Caco-2 (cell line): ENCODE results near the gene GBP7. TPM values are rescaled to one million over a fixed set of nuclear protein-coding genes. Genes with fewer than 3 reads are reported as not detected.

Experiments
- BruUV-seq: library from RNA; stranded (reverse); fragments of 400-500 nt; replicated peaks from 2 replicates; lab custom pipeline; 2021; lab: Mats Ljungman, UMichigan
- CTCF ChIA-PET: fragments of 300-600 bp; sonication (Branson Sonifier 250); formaldehyde crosslinking; loops from one replicate; lab custom pipeline; 2022; ENCODE audit warnings: antibody characterized with exemption; lab: Charles Lee
- POLR2A ChIA-PET: fragments of 300-600 bp; sonication (Branson Sonifier 250); formaldehyde crosslinking; loops from one replicate; lab custom pipeline; 2022; ENCODE audit warnings: antibody characterized with exemption; lab: Charles Lee
- DNase-seq, 2 experiments: peaks; one replicate each; pipeline versions ENCODE4 v3.0.0 to v3.0.0-alpha.2; 2020 to 2022
- H3K27me3 ChIP-seq: replicated peaks from 2 replicates; pipeline ENCODE4 v1.6.0; 2011; ENCODE audit warnings: low read length; ENCODE audit not compliant: control insufficient read depth, insufficient read depth
- H3K36me3 ChIP-seq: 2 replicates; pipeline ENCODE4 v1.5.1; 2011; ENCODE audit warnings: low read length; ENCODE audit not compliant: control insufficient read depth, insufficient read depth
- H3K4me1 ChIP-seq: fragments of 250-450 bp; sonication (Bioruptor Pico); 2 replicates; pipeline ENCODE4 v1.5.1; 2020; ENCODE audit warnings: mild to moderate bottlenecking
- H3K4me3 ChIP-seq: 2 replicates; pipeline ENCODE4 v1.5.1; 2011; ENCODE audit warnings: low read depth, mild to moderate bottlenecking, control low read depth, low read length
- H3K9me3 ChIP-seq: fragments of 250-450 bp; sonication (Bioruptor Pico); 2 replicates; pipeline ENCODE4 v1.5.1; 2020; ENCODE audit warnings: mild to moderate bottlenecking, moderate library complexity
- H3K27ac Mint-ChIP-seq: one replicate; pipeline ENCODE4 v1.8.0; 2022; ENCODE audit warnings: mixed read lengths; ENCODE audit not compliant: unreplicated experiment
- H3K27me3 Mint-ChIP-seq: one replicate; pipeline ENCODE4 v1.8.0; 2022; ENCODE audit warnings: mixed read lengths; ENCODE audit not compliant: insufficient read depth, unreplicated experiment
- H3K36me3 Mint-ChIP-seq: one replicate; pipeline ENCODE4 v1.8.0; 2022; ENCODE audit warnings: mild to moderate bottlenecking, mixed read lengths; ENCODE audit not compliant: insufficient read depth, unreplicated experiment
- H3K4me1 Mint-ChIP-seq: one replicate; pipeline ENCODE4 v1.8.0; 2022; ENCODE audit warnings: low read depth, mixed read lengths; ENCODE audit not compliant: unreplicated experiment
- H3K4me3 Mint-ChIP-seq: one replicate; pipeline ENCODE4 v1.8.0; 2022; ENCODE audit warnings: mild to moderate bottlenecking, moderate library complexity, mixed read lengths; ENCODE audit not compliant: unreplicated experiment
- H3K9me3 Mint-ChIP-seq: one replicate; pipeline ENCODE4 v1.8.0; 2022; ENCODE audit warnings: mixed read lengths; ENCODE audit not compliant: unreplicated experiment
- CTCF ChIP-seq, 2 experiments: fragments of 200-600 bp in 1 of 2; IDR thresholded peaks; 1 replicate in 1 of 2; 2 replicates in 1 of 2; pipeline versions ENCODE4 v1.5.1 to v1.8.0; 2011 to 2022; ENCODE audit warnings: antibody characterized with exemption in 1 of 2, control low read depth in 1 of 2, inconsistent platforms in 1 of 2, low read depth in 1 of 2, low read length in 1 of 2, mild to moderate bottlenecking in 1 of 2, moderate library complexity in 1 of 2; ENCODE audit not compliant: insufficient read depth in 1 of 2, severe bottlenecking in 1 of 2, unreplicated experiment in 1 of 2
- intact Hi-C: fragments of 100-400 bp; cut with micrococcal nuclease; formaldehyde crosslinking; loops from one replicate; pipeline ENCODE4 v1.10.0; 2022; ENCODE audit not compliant: unreplicated experiment
- total RNA-seq: library from RNA; stranded (reverse); gene quantifications from 2 replicates; pipeline ENCODE4 v1.2.3, GENCODE V29; 2022

The GBP7 gene
- total RNA-seq, 1 experiment from 2014 or later, result not detected

GRCh38 chr1:89165811-89166210 is 10.0 kb downstream of the GBP7 start:
- Mint-ChIP-seq H3K27me3 (no peaks in the 10 kb centered on the region), H3K27ac (no peak overlapping the region), H3K9me3 (no peaks in the 10 kb centered on the region), H3K36me3 (no peaks in the 10 kb centered on the region), H3K4me3 (no peak overlapping the region), H3K4me1 (no peaks in the 10 kb centered on the region)
- Histone ChIP-seq H3K9me3 (no peaks in the 10 kb centered on the region), H3K4me3 (no peak overlapping the region), H3K36me3 (no peaks in the 10 kb centered on the region), H3K4me1 (no peaks in the 10 kb centered on the region), H3K27me3 (no peaks in the 10 kb centered on the region; the same call in 1 of the 2 replicates)
- TF ChIP-seq CTCF (IDR thresholded peaks at IDR 0.05; ENCODE audit: insufficient read depth in 1 of 2, low read depth in 1 of 2, low read length in 1 of 2, severe bottlenecking in 1 of 2, unreplicated experiment in 1 of 2), result no peak
- POLR2A ChIA-PET, result no interaction called here
- CTCF ChIA-PET, result no interaction called here
- intact Hi-C loops, result no loop called here
- BruUV-seq, result no TSS peak
- no peak for DNase-seq

GRCh38 chr1:89151047-89151446 is 24.8 kb downstream of the GBP7 start:
- CTCF ChIA-PET, result no interaction called here
- no peaks in the 10 kb centered on the region for H3K36me3 ChIP-seq
- no peaks in the 10 kb centered on the region for H3K4me1 ChIP-seq
- no peaks in the 10 kb centered on the region for H3K36me3 Mint-ChIP-seq
- H3K4me1 Mint-ChIP-seq, result no peaks in the 10 kb centered on the region
- peaks cover 3% of the 10 kb centered on the region for H3K27me3 Mint-ChIP-seq
- POLR2A ChIA-PET, result no interaction called here
- H3K9me3 ChIP-seq, result no peaks in the 10 kb centered on the region
- no TSS peak for BruUV-seq
- H3K9me3 Mint-ChIP-seq, result no peaks in the 10 kb centered on the region
- no peak for DNase-seq
- intact Hi-C loops, result no loop called here
- H3K27ac Mint-ChIP-seq, result no peak overlapping the region
- H3K4me3 Mint-ChIP-seq, result no peak overlapping the region
- H3K4me3 ChIP-seq, result no peak overlapping the region
- TF ChIP-seq CTCF (IDR thresholded peaks at IDR 0.05; ENCODE audit: insufficient read depth in 1 of 2, low read depth in 1 of 2, low read length in 1 of 2, severe bottlenecking in 1 of 2, unreplicated experiment in 1 of 2), result no peak
- H3K27me3 ChIP-seq, result no peaks in the 10 kb centered on the region

- CTCF ChIA-PET, result no interaction called here
- no peaks in the 10 kb centered on the region for H3K36me3 Mint-ChIP-seq
Measured at GRCh38 chr1:89149976-89150375, 25.8 kb downstream of the GBP7 start.

More at GRCh38 chr1:89149976-89150375, 25.8 kb downstream of the GBP7 start:
- Histone ChIP-seq H3K4me1 (no peaks in the 10 kb centered on the region), H3K4me3 (no peak overlapping the region), H3K36me3 (no peaks in the 10 kb centered on the region), H3K9me3 (no peaks in the 10 kb centered on the region), H3K27me3 (no peaks in the 10 kb centered on the region)
- no peak overlapping the region for H3K27ac Mint-ChIP-seq
- no peak for DNase-seq
- H3K9me3 Mint-ChIP-seq, result no peaks in the 10 kb centered on the region
- H3K4me1 Mint-ChIP-seq, result no peaks in the 10 kb centered on the region
- H3K4me3 Mint-ChIP-seq, result no peak overlapping the region
- POLR2A ChIA-PET, result no interaction called here
- no TSS peak for BruUV-seq
- intact Hi-C loops, result loop anchor here (1.0 to 10.0 kb wide), 2 partner anchors 152 to 305 kb away; no protein-coding TSS in a partner anchor
- H3K27me3 Mint-ChIP-seq, result no peaks in the 10 kb centered on the region
- no peak for TF ChIP-seq CTCF (IDR thresholded peaks at IDR 0.05; ENCODE audit: insufficient read depth in 1 of 2, low read depth in 1 of 2, low read length in 1 of 2, severe bottlenecking in 1 of 2, unreplicated experiment in 1 of 2)
